HG03135 (cell line): ENCODE measurements around the gene CHMP4B.

Experiments used
- ATAC-seq: cut with Tn5 transposase; IDR thresholded peaks from one replicate; pipeline ENCODE4 v1.9.1; 2021; ENCODE audit warnings: mild to moderate bottlenecking, moderate library complexity; ENCODE audit not compliant: unreplicated experiment

Gene CHMP4B

DNA sequence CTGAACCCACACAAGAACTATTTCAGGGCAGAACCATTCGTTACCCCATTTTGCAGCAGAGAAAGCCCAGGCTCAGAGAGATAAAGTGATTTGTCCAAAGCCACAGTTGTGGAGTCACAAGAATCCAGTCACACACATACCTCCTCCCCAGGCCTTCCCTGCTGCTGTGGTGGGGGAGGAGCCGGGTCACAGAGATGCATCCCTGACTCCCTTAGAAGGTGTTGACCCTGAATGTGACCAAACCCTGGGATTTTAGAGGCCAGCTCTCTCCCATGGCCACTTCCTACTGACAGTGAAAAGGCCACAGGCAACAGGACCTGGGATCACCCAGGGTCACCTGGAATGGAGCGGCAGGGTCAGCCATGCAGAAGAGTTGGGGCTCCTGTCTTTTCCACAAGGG, 48.6 kb downstream of the CHMP4B start:
- ATAC-seq: no peak

DNA sequence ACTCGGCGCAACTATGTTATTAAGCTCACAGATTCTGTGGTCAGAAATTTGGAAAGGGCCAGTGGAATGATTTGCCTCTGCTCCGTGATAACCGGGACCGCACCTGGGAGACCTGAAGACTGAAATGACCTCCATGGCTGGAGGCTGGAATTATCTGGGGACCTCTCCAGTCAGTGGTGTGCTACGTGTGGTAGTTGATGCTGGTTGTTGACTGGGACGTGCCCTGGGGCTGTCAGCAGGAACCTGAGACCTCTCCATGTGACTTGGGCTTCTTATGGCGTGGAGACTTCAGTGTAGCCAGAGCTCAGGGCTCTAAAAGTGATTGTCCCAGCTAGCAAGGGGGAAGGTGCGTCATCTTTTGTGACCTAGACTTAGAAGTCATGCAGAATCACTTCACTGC, 50.3 kb downstream of the CHMP4B start:
- no peak for ATAC-seq

DNA sequence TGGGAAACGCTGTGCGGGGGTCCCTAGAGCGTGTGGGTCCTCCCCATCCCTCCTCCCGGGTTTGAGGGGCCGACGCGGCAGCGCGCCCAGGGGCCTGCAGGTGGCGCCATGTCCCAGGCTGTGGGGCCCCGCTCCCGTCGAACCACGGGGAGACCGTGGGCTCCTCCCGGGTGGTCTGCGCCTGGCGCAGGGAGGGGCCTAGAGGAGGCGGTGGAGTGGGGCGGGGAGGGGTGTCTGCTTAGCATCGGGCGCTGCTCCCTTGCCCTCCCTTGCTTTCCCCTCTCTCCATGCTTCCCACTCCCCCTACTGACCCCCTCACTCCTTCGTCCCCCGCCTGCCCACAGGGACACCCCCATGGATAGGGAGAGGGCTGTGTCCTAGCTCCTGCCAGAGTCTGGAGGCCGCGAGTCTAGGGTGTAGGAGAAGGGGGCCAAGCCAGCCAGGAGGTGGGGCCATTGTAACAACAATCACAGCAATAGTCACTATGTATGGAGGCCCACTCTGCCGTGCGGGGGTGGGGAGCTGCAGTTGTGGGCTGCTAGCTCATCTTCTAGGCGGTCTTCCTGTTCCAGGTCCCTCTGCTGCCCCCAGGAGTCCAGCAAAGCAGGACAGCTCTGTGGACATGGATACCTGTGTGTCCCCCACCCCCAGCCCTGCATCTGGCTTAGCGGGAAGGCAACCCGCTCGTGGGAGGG, 51.7 kb downstream of the CHMP4B start:
- no peak for ATAC-seq

DNA sequence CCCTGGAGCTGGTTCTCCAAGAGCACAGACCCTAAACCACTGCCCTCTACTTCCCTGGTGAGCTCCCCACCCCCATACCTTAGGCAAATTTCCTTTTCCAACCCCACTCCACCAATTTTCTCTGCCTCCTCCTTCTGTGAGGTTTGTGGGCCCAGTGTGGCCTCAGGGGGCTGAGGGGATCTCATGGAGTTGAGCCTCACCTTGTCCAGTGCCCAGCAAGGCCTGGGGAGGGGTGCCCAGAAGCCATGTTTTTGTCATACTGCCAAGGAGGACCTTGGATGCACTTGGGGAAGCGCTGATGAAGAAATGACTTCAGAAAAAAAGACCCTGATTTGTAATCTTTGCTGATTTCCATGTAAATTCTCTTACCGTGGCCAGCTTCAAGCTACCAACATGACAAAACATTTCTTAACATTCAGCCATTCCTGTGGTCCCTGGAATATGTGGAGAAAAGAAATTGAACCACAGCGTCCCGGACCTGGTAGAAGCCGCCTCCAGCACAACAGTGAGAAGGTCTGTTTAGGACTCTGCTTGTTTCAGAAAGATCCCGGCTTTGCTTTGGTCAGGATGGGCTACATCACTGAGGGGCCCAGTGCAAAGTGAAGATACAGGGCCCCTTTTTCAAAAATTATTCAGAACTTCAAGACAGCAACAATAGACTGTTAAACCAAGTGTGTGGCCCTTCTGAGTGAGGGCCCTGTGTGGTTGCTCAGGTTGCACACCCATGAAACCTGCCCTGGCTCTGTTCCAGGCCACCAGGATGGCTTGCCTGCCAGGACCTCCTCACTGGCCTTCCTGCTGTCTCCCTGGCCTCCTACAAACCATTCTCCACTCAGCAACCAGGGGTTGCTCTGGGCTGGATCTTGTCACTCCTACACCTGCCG, 52.5 kb downstream of the CHMP4B start:
- no peak for ATAC-seq

DNA sequence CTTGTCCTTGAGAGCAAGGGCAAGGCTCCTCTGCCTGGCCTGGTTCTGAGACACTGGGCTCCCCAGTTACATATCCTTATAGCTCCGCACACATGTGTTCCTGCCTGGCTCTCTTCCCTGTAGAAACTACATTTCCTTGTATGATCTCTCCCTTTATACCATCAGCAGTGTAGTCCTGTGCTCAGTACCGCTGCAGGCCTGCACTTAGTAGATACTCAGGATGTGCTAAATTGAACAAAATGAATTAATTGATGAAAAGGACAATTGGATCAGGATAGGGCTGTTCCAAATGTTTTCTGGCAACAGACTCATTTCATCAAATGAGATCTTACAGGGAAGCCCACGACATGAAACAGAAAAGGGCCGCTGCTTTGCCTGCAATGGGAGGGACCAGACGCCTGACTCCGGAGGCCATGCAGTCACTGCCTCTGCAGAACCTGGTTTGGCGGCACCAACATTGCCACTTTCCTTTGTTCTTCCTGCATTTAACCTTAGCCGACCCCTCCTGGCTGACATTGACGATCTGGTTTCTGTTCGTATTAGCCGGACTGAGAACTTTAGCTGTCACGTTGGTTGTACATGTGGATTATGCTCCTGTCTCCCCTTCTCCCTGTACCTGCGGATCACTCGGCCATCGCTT, 53.3 kb downstream of the CHMP4B start:
- no peak for ATAC-seq

DNA sequence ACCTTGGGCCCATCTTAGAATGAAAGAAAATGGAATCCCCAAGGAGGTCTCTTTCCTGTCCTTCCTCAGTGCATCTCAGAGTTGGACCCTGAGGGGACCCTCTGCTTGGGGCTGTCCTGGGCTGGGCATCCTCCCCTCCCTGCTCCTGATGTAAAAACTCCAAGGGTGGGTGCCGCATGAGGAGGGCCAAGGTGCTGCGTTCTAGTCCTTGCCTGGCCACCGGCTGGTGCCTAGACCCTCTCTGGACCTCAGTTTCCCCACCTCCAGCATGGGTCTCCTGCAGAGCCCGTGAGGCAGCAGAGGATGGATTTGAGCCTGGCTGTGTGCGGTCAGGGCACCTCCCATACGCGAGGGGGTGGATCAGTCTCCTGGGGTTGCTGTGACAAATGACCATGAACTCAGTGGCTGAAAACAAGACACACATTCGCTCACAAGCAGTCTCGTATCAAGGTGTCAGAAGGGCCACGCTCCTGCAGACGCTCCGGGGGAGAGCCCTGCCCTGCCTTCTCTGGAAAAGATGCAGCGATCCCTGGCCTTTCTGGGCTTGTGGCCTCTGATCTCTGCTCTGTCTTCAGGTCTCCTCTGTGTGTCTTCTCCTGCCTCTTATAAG, 54.7 kb downstream of the CHMP4B start:
- ATAC-seq: no peak

DNA sequence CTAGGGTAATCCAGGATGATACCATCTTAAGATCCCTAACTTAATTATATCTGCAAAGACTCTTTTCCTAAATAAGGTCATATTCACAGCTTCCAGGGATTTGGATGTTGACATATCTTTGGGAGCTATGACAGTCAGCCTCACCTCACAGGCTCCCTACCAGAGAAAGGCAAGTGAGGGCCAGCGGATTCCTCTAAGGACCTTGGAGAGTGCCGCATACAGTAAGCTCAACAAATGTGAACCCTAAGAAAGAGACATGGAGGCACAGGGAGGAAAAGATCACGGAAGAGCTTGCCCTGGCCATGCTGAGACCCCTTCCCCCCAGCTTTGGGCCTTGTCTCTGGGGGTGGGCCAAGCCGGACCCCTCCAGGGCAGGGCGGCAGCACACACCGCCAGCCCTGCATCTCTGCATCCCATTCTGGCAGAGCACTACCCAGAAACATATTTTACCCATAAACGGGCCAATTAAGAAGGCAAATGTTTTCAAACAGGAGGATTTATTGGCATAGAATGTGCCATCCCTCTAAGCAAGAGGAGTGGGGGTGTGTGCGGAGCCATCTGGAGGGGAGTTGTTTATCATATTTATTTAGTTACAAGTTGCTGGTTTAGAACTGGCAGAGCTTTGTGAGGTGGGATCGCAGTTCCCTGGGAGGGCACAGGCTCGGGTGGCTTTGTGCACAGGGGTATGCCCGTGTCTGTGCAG, 55.4 kb downstream of the CHMP4B start:
- ATAC-seq: no peak

DNA sequence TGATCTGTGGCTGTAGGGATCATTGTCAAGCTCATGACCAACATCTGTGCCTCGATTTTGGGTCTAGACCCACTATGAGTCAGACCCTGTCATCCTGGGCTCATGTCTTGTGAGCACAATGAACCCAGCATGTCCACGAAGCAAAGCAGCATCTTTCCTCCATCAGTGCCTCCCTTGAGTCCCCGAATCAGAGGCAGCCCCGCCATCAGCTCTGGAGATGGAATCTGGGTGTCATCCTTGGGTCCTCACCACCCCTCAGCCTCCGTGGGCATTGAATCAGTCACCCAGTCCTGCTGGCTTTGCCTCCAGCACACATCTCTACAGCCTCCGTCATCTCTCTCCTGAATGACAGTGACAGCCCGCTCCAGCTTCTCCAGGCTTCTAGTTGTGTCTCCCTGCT, 56.9 kb downstream of the CHMP4B start:
- no peak for ATAC-seq

DNA sequence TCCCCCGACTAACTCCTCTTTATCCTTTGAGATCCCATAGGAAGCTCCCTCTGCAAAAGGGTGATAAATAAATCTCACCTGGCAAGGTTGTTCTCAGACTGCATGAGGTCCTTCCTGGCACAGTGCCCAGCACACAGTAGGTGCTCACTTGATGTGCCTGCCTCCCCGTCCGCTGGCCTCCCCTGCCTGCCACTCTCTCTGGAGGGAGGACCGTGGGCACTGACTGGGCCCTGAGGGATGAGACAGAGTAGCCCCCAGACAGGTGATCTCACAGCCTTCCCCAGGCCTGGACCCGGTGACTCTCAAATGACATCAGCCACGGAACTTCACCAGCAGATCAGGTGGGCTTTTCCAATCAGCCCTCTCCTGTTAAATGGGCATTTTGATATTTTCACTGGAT, 57.4 kb downstream of the CHMP4B start:
- no peak for ATAC-seq

DNA sequence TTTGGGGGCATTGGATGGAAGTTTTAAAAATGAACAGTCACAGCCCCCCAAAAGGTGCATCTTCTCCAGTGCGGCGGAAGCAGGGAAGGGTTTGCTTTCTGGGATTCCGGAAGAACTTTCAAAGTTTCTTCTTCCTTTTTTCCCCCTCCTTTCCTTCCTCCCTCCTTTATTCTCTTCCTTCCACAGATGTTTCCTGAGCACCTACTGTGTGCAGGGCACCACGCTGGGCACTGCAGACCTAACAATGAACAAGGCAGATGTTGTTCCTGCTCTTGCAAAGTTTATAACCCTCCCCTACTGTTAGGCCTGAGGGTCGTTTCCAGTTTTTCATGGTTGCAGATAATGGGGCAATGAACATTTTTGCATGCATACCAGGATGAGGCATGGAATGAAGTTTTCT, 58.1 kb downstream of the CHMP4B start:
- ATAC-seq: no peak

DNA sequence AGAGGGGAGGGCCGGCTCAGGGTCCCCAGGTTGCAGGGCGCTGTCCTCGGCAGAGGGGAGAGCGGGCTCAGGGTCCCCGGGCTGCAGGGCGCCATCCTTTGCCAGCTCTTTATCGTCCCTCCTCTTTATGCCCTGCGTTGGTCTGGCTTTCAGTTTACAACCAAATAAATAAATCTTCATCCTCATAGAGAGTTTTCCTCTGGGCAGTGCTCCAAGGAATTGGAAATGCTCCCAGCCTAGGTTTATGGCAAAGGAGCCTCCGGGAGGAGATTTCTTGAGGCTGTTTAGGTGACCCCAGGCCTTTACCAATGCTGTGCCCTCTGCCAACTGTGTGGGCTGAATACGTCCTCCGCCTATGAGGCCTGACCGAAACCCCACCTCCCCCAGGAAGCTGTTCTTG, 60.2 kb downstream of the CHMP4B start:
- ATAC-seq: no peak

DNA sequence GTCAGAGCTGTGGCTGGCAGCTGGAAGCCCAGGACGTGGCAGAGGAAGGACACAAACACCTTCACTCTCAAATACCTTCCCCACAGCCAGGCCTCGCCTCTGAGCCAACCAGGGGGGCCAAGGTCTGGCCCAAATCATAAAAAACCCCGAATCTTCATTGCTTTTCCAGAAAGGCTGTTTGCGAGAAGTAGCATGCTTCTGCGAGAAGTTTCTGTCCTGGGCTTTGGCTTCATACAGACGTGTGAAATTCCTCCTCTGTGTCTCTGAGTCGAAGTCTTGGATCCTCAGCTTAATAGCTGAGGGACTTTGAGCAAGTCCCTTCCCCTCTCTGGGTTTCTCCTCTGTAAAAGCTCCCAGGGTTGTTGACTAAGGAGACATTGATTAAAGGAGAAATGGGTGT, 63.0 kb downstream of the CHMP4B start:
- no peak for ATAC-seq

DNA sequence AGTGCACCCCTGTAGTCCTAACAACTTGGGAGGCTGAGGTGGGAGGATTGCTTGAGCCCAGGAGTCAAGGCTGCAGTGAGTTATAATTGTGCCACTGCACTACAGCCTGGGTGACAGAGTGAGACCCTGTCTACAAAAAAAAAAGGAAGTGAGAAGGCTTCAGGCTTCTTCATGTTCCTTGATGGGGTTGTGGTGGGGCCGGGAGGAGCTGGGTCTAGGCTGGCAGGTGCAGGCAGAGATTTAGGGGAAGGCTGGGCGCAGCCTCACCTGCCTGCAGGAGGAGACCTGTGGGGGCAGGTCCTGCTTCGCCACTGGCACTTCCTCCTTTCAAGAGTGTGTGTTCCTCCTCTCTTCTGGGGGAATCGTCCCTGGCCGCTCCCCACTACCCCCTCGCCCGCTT, 63.9 kb downstream of the CHMP4B start:
- peak; percentile 78 for ATAC-seq

DNA sequence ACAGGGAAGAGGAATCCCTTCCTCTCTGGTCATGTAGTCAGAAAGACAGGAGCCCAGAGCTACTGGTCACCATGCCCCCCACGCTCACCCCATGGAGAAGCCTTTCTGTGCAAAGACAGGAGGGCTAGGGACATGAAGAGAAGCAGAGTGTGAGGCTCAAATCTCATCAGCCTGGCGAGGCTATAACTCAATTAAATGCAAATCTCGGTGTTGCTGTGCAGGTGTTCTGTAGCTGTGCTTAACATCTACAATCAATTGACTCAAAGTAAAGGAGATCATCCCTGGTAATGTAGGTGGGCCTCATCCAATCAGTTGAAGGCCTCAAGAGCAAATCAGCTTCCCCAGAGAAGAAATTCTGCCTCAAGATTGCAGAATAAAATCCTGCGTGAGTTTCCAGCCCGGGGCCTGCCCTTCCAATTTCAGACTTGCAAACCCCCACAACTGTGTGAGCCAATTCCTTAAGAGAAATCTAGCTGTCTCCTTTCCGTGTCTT, 64.4 kb downstream of the CHMP4B start:
- ATAC-seq: no peak

DNA sequence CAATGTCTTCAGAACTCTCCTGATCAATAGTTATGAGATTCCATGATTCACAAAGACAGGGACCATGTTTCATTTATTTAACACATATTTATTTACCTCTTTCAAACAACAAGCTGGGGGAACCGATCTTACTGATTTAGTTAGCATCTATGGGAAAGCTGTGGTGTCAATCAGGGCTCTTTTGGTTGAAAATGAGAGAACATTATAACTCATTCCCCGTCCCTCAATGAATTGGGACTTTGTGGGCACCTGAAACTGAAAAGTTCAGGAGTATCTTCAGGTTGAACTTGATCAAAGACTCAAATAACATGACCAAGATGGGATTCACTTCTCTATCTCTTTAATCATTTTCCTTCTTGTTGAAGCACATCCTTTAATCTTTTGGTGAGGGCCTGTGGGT, 67.4 kb downstream of the CHMP4B start:
- no peak for ATAC-seq

DNA sequence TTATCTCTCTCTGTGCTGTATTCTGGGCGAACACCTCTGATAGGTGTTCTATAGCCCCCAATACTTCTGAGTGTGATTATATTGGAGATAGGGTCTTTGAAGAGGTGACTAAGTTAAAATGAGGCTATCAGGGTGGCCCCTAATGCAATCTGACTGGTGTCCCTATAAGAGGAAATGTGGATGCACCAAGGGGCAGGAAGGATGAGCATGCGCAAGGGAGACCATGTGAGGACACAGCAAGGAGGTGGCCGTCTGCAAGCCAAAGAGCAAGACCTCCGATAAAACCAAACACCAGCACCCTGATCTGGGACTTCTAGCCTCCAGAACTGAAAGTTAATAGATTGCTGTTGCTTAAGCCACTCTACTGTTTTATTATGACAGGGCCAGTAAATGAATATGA, 69.2 kb downstream of the CHMP4B start:
- ATAC-seq: no peak

DNA sequence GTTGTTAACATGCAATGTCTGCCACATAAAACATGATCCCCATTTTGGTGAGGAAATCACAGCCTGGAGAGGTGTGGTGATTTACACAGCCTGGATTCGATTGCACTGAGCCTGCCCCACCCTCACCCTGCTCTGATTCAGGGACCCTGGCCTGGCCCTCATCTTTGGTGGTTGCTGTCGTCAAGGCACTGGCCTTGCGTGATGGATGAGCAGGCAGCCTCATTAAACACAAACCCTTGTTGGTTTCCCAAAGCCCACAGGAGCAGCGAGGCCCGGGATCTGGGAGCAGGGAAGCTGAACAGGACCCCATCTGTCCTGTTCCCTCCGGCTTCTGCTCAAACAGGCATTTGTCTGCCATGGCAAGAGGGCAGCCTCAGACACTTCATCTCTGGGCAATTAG, 70.8 kb downstream of the CHMP4B start:
- ATAC-seq: no peak

DNA sequence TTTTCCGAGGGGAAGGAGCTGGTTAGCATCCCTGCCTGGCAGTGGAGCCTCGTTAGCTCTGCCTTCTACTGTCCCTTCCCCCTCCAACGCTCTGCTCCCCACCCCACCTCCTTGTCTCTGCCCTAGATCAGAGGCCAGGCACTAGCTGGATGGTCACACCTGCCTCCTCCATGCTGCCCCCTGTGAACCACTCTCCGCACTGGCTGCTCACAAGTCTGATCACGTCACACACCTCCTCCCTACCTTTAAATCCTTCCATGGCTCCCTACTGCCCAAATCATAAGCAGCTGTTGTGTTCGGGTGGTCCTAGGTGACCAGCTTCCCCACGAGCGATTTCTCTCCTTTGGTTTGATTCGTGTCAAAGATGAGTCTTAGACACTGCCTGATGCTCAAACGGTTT, 71.3 kb downstream of the CHMP4B start:
- no peak for ATAC-seq

DNA sequence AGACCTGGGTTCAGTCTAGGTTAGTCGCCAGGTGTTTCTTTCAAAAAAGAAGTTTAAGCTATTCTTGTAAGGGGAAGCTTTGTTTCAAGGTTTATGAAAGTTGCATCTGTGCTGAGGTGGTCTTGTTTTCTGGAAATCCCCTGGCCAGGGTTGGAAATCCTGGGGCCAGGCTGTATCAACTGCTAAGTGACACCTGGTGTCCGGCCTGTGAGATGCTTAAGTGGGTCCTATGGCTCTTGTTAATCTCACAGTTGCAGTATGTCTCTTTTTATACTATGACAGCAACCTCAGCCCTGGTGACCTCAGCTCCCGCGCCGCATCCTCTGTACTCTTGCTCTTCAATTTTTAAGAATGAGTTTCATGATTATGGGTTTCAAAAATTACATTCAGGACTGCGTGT, 72.0 kb downstream of the CHMP4B start:
- peak; percentile 76 for ATAC-seq

DNA sequence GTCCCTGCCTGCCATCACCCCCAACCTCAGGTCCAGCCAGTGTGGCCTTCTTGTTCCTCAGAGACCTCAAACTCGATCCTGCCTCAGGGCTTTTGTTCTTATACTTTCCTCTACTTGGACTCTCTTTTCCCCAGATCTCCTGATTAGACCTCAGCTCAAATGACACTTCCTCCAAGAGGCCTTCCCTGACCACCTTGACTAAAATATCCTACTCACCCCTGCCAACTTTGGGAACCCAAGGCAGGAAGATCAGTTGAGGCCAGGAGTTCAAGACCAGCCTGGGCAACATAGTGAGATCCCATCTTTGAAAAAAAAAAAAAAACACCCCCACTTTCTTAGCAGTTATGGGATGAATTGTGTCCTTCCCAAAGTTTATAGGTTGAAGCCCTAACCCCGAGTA, 73.5 kb downstream of the CHMP4B start:
- no peak for ATAC-seq

DNA sequence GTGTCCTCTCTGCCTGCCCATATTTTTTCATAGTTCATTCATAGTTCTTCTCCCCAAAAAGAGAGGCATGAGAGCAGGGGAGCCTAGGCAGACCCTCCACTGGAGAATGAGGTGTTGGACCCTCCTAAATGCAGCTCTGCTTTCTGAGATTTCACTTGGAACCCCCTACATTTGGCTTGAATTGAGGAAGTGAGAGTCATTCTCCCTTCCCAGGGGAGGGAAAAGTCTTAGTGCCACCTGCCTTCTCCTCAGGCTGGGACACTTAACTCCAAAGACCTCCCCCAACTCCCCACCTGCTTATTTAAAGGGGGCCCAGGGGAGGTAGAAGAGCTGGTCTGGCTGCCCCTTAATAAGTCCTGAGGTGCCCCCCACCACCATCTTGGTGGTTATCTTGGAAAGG, 78.2 kb downstream of the CHMP4B start:
- no peak for ATAC-seq
